ENCODE data around the gene GBA3. TPM values are rescaled to one million over a fixed set of nuclear protein-coding genes. Genes with fewer than 3 reads are reported as not detected.

GBA3 gene
- total RNA-seq, 1 experiment from 2014 or later = 0.11 TPM

- in situ Hi-C loops (cut with HindIII; ENCODE audit: low pct_unique_long_range_greater_than_20kb, low sequenced_read_pairs) = no loop called here
- DNase-seq (ENCODE audit: low read depth, low spot score) = peak; percentile 4
These were observed 50.6 kb downstream of the GBA3 start for GRCh38 chr4:22743290-22743689.

- in situ Hi-C loops (cut with HindIII; ENCODE audit: low pct_unique_long_range_greater_than_20kb, low sequenced_read_pairs) = no loop called here
- DNase-seq (ENCODE audit: low read depth, low spot score) = no peak
These were observed 51.8 kb downstream of the GBA3 start for GRCh38 chr4:22744478-22745062.

- DNase-seq (ENCODE audit: low read depth, low spot score) = no peak
- in situ Hi-C loops (cut with HindIII; ENCODE audit: low pct_unique_long_range_greater_than_20kb, low sequenced_read_pairs) = no loop called here
These were observed 52.5 kb downstream of the GBA3 start for GRCh38 chr4:22745234-22745633.

GRCh38 chr4:22754116-22754515, 61.4 kb downstream of the GBA3 start:
- in situ Hi-C loops (cut with HindIII; ENCODE audit: low pct_unique_long_range_greater_than_20kb, low sequenced_read_pairs) = no loop called here
- no peak for DNase-seq (ENCODE audit: low read depth, low spot score)

- in situ Hi-C loops (cut with HindIII; ENCODE audit: low pct_unique_long_range_greater_than_20kb, low sequenced_read_pairs) = no loop called here
- no peak for DNase-seq (ENCODE audit: low read depth, low spot score)
These were observed 69.8 kb downstream of the GBA3 start for GRCh38 chr4:22762548-22762947.

- in situ Hi-C loops (cut with HindIII; ENCODE audit: low pct_unique_long_range_greater_than_20kb, low sequenced_read_pairs) = no loop called here
- DNase-seq (ENCODE audit: low read depth, low spot score) = no peak
These were observed 71.4 kb downstream of the GBA3 start for GRCh38 chr4:22764183-22764582.

GRCh38 chr4:22766068-22766467, 73.3 kb downstream of the GBA3 start:
- DNase-seq (ENCODE audit: low read depth, low spot score) = no peak

GRCh38 chr4:22778547-22779163, 85.9 kb downstream of the GBA3 start:
- DNase-seq (ENCODE audit: low read depth, low spot score) = no peak
- in situ Hi-C loops (cut with HindIII; ENCODE audit: low pct_unique_long_range_greater_than_20kb, low sequenced_read_pairs) = no loop called here

More at GRCh38 chr4:22766068-22766467, 73.3 kb downstream of the GBA3 start:
- in situ Hi-C loops (cut with HindIII; ENCODE audit: low pct_unique_long_range_greater_than_20kb, low sequenced_read_pairs) = no loop called here

- in situ Hi-C loops (cut with HindIII; ENCODE audit: low pct_unique_long_range_greater_than_20kb, low sequenced_read_pairs) = no loop called here
- DNase-seq (ENCODE audit: low read depth, low spot score) = no peak
These were observed 87.6 kb downstream of the GBA3 start for GRCh38 chr4:22780317-22780716.

GRCh38 chr4:22780797-22781196, 88.1 kb downstream of the GBA3 start:
- in situ Hi-C loops (cut with HindIII; ENCODE audit: low pct_unique_long_range_greater_than_20kb, low sequenced_read_pairs) = no loop called here
- DNase-seq (ENCODE audit: low read depth, low spot score) = no peak

GRCh38 chr4:22787753-22788375, 95.1 kb downstream of the GBA3 start:
- in situ Hi-C loops (cut with HindIII; ENCODE audit: low pct_unique_long_range_greater_than_20kb, low sequenced_read_pairs) = no loop called here
- DNase-seq (ENCODE audit: low read depth, low spot score) = no peak

- DNase-seq (ENCODE audit: low read depth, low spot score) = no peak
- in situ Hi-C loops (cut with HindIII; ENCODE audit: low pct_unique_long_range_greater_than_20kb, low sequenced_read_pairs) = no loop called here
These were observed 97.9 kb downstream of the GBA3 start for GRCh38 chr4:22790631-22791030.

- in situ Hi-C loops (cut with HindIII; ENCODE audit: low pct_unique_long_range_greater_than_20kb, low sequenced_read_pairs) = no loop called here
- no peak for DNase-seq (ENCODE audit: low read depth, low spot score)
These were observed 102.0 kb downstream of the GBA3 start for GRCh38 chr4:22794732-22795131.

GRCh38 chr4:22801391-22801790, 108.7 kb downstream of the GBA3 start:
- no peak for DNase-seq (ENCODE audit: low read depth, low spot score)
- in situ Hi-C loops (cut with HindIII; ENCODE audit: low pct_unique_long_range_greater_than_20kb, low sequenced_read_pairs) = no loop called here

- in situ Hi-C loops (cut with HindIII; ENCODE audit: low pct_unique_long_range_greater_than_20kb, low sequenced_read_pairs) = no loop called here
- DNase-seq (ENCODE audit: low read depth, low spot score) = peak; percentile 27
These were observed 110.1 kb downstream of the GBA3 start for GRCh38 chr4:22802876-22803275.

GRCh38 chr4:22803512-22803911, 110.8 kb downstream of the GBA3 start:
- in situ Hi-C loops (cut with HindIII; ENCODE audit: low pct_unique_long_range_greater_than_20kb, low sequenced_read_pairs) = no loop called here
- DNase-seq (ENCODE audit: low read depth, low spot score) = no peak

- DNase-seq (ENCODE audit: low read depth, low spot score) = no peak
- in situ Hi-C loops (cut with HindIII; ENCODE audit: low pct_unique_long_range_greater_than_20kb, low sequenced_read_pairs) = no loop called here
These were observed 122.2 kb downstream of the GBA3 start for GRCh38 chr4:22814906-22815305.

GRCh38 chr4:22824091-22824490, 131.4 kb downstream of the GBA3 start:
- no peak for DNase-seq (ENCODE audit: low read depth, low spot score)
- in situ Hi-C loops (cut with HindIII; ENCODE audit: low pct_unique_long_range_greater_than_20kb, low sequenced_read_pairs) = no loop called here

- in situ Hi-C loops (cut with HindIII; ENCODE audit: low pct_unique_long_range_greater_than_20kb, low sequenced_read_pairs) = no loop called here
- DNase-seq (ENCODE audit: low read depth, low spot score) = no peak
These were observed 149.8 kb downstream of the GBA3 start for GRCh38 chr4:22842360-22843018.
